ENCODE results near the gene SYK. TPM values are rescaled to one million over a fixed set of nuclear protein-coding genes. Genes with fewer than 3 reads are reported as not detected.

SYK gene
- total RNA-seq, 1 experiment from 2014 or later = 5.3 TPM

GRCh38 chr9:90864779-90865178 is 63.2 kb downstream of the SYK start:
- intact Hi-C loops (cut with micrococcal nuclease; ENCODE audit: unreplicated experiment) = no loop called here
- no peaks in the 10 kb centered on the region for H3K9me3 Mint-ChIP-seq (ENCODE audit: unreplicated experiment)
- no peaks in the 10 kb centered on the region for H3K4me1 Mint-ChIP-seq (ENCODE audit: low read depth, unreplicated experiment)
- TF ChIP-seq CTCF (IDR thresholded peaks at IDR 0.05; ENCODE audit: insufficient read depth in 1 of 2, low read depth in 1 of 2, low read length in 1 of 2, severe bottlenecking in 1 of 2, unreplicated experiment in 1 of 2) = no peak
- no peaks in the 10 kb centered on the region for H3K36me3 ChIP-seq (ENCODE audit: control insufficient read depth, insufficient read depth, low read length)
- no peak for DNase-seq
- no peak overlapping the region for H3K27ac Mint-ChIP-seq (ENCODE audit: unreplicated experiment)
- ChIA-PET POLR2A (no interaction called here), CTCF (no interaction called here)
- H3K9me3 ChIP-seq = no peaks in the 10 kb centered on the region
- no peaks in the 10 kb centered on the region for H3K36me3 Mint-ChIP-seq (ENCODE audit: insufficient read depth, unreplicated experiment)
- BruUV-seq (replicated peaks) = no TSS peak
- no peaks in the 10 kb centered on the region for H3K4me1 ChIP-seq
- H3K4me3 ChIP-seq (ENCODE audit: low read depth, low read length) = no peak overlapping the region
- no peaks in the 10 kb centered on the region for H3K27me3 ChIP-seq (replicated peaks; ENCODE audit: control insufficient read depth, insufficient read depth, low read length)
- no peak overlapping the region for H3K4me3 Mint-ChIP-seq (ENCODE audit: unreplicated experiment)
- no peaks in the 10 kb centered on the region for H3K27me3 Mint-ChIP-seq (ENCODE audit: insufficient read depth, unreplicated experiment)

- no peaks in the 10 kb centered on the region for H3K9me3 Mint-ChIP-seq (ENCODE audit: unreplicated experiment)
- no peak overlapping the region for H3K27ac Mint-ChIP-seq (ENCODE audit: unreplicated experiment)
- TF ChIP-seq CTCF (IDR thresholded peaks at IDR 0.05; ENCODE audit: insufficient read depth in 1 of 2, low read depth in 1 of 2, low read length in 1 of 2, severe bottlenecking in 1 of 2, unreplicated experiment in 1 of 2) = no peak
- no peaks in the 10 kb centered on the region for H3K36me3 Mint-ChIP-seq (ENCODE audit: insufficient read depth, unreplicated experiment)
- intact Hi-C loops (cut with micrococcal nuclease; ENCODE audit: unreplicated experiment) = no loop called here
- ChIA-PET CTCF (interaction anchor here (0.6 kb wide), 1 partner anchor 1149 kb away, joined by 7 read pairs; no protein-coding TSS in a partner anchor), POLR2A (no interaction called here)
- no peaks in the 10 kb centered on the region for H3K4me1 ChIP-seq
- no peaks in the 10 kb centered on the region for H3K9me3 ChIP-seq
- no peaks in the 10 kb centered on the region for H3K27me3 Mint-ChIP-seq (ENCODE audit: insufficient read depth, unreplicated experiment)
- no peaks in the 10 kb centered on the region for H3K27me3 ChIP-seq (replicated peaks; ENCODE audit: control insufficient read depth, insufficient read depth, low read length)
- no peak overlapping the region for H3K4me3 ChIP-seq (ENCODE audit: low read depth, low read length)
- H3K4me3 Mint-ChIP-seq (ENCODE audit: unreplicated experiment) = no peak overlapping the region
- no TSS peak for BruUV-seq (replicated peaks)
- H3K4me1 Mint-ChIP-seq (ENCODE audit: low read depth, unreplicated experiment) = no peaks in the 10 kb centered on the region
- H3K36me3 ChIP-seq (ENCODE audit: control insufficient read depth, insufficient read depth, low read length) = no peaks in the 10 kb centered on the region
- no peak for DNase-seq
These were observed 65.5 kb downstream of the SYK start for GRCh38 chr9:90867101-90867500.

- H3K4me3 Mint-ChIP-seq (ENCODE audit: unreplicated experiment) = no peak overlapping the region
- TF ChIP-seq CTCF (IDR thresholded peaks at IDR 0.05; ENCODE audit: insufficient read depth in 1 of 2, low read depth in 1 of 2, low read length in 1 of 2, severe bottlenecking in 1 of 2, unreplicated experiment in 1 of 2) = no peak
- BruUV-seq (replicated peaks) = no TSS peak
- no peak for DNase-seq
- H3K4me1 Mint-ChIP-seq (ENCODE audit: low read depth, unreplicated experiment) = no peaks in the 10 kb centered on the region
- H3K36me3 ChIP-seq (ENCODE audit: control insufficient read depth, insufficient read depth, low read length) = no peaks in the 10 kb centered on the region
- intact Hi-C loops (cut with micrococcal nuclease; ENCODE audit: unreplicated experiment) = no loop called here
- H3K9me3 ChIP-seq = no peaks in the 10 kb centered on the region
- H3K9me3 Mint-ChIP-seq (ENCODE audit: unreplicated experiment) = no peaks in the 10 kb centered on the region
- no peaks in the 10 kb centered on the region for H3K36me3 Mint-ChIP-seq (ENCODE audit: insufficient read depth, unreplicated experiment)
- no peaks in the 10 kb centered on the region for H3K4me1 ChIP-seq
- H3K27me3 ChIP-seq (replicated peaks; ENCODE audit: control insufficient read depth, insufficient read depth, low read length) = no peaks in the 10 kb centered on the region
- no peak overlapping the region for H3K4me3 ChIP-seq (ENCODE audit: low read depth, low read length)
- H3K27ac Mint-ChIP-seq (ENCODE audit: unreplicated experiment) = no peak overlapping the region
- no peaks in the 10 kb centered on the region for H3K27me3 Mint-ChIP-seq (ENCODE audit: insufficient read depth, unreplicated experiment)
- ChIA-PET CTCF (no interaction called here), POLR2A (no interaction called here)
These were observed 66.9 kb downstream of the SYK start for GRCh38 chr9:90868555-90868954.

All from Caco-2 (cell line).